HEK293 (cell line): ENCODE data around the gene GHRH.

ENCODE experiments used
- CTCF ChIA-PET: fragments of 350-600 bp; formaldehyde crosslinking; extraction: SDS; loops from one replicate; lab custom pipeline; 2021; ENCODE audit warnings: antibody characterized with exemption; lab: Yijun Ruan, JAX
- POLR2A ChIA-PET: fragments of 300-600 bp; formaldehyde crosslinking; extraction: SDS; loops from one replicate; lab custom pipeline; 2020; ENCODE audit warnings: antibody characterized with exemption, inconsistent platforms; lab: Yijun Ruan, JAX
- H3K27ac ChIP-seq: fragments of 200-500 bp; sonication (Bioruptor generic); 2 replicates; pipeline ENCODE4 v1.5.1; 2014; ENCODE audit warnings: low read depth, low read length, control low read depth, inconsistent platforms; ENCODE audit errors: extremely low read depth
- H3K36me3 ChIP-seq, 2 experiments: fragments of 200-500 bp in 1 of 2; sonication (Bioruptor generic) in 1 of 2; 1 replicate in 1 of 2; 2 replicates in 1 of 2; pipeline ENCODE4 v1.5.1; 2014 to 2017; ENCODE audit warnings: inconsistent platforms in 2 of 2, low read length in 2 of 2; ENCODE audit not compliant: control insufficient read depth in 2 of 2, insufficient read depth in 1 of 2
- H3K4me1 ChIP-seq: fragments of 200-500 bp; sonication (Bioruptor generic); 2 replicates; pipeline ENCODE4 v1.5.1; 2014; ENCODE audit warnings: mild to moderate bottlenecking, low read length, inconsistent platforms; ENCODE audit not compliant: control insufficient read depth, insufficient read depth
- H3K4me3 ChIP-seq: 2 replicates; pipeline ENCODE4 v1.5.1; 2011; ENCODE audit warnings: low read depth, mild to moderate bottlenecking, control low read depth, low read length, moderate library complexity
- H3K9me3 ChIP-seq: fragments of 200-500 bp; sonication (Bioruptor generic); 2 replicates; pipeline ENCODE4 v1.5.1; 2014; ENCODE audit warnings: low read depth, low read length, inconsistent platforms; ENCODE audit not compliant: control insufficient read depth, insufficient read depth
- BCL11A ChIP-seq: fragments of 450-650 bp; formaldehyde crosslinking; IDR thresholded peaks from 2 replicates; pipeline ENCODE4 v1.5.1; 2016; ENCODE audit warnings: low read depth, missing biosample characterization, missing genetic modification characterization
- YY2 ChIP-seq: fragments of 450-650 bp; formaldehyde crosslinking; IDR thresholded peaks from 2 replicates; pipeline ENCODE4 v1.5.1; 2016; ENCODE audit warnings: missing biosample characterization, missing genetic modification characterization
- ZBTB17 ChIP-seq: fragments of 450-650 bp; formaldehyde crosslinking; IDR thresholded peaks from 2 replicates; pipeline ENCODE4 v1.5.1; 2016; ENCODE audit warnings: missing biosample characterization, missing genetic modification characterization
- ZEB2 ChIP-seq: fragments of 450-650 bp; formaldehyde crosslinking; IDR thresholded peaks from 2 replicates; pipeline ENCODE4 v1.5.1; 2016; ENCODE audit warnings: missing biosample characterization, missing genetic modification characterization
- ZFP3 ChIP-seq: fragments of 450-650 bp; formaldehyde crosslinking; IDR thresholded peaks from 2 replicates; pipeline ENCODE4 v1.5.1; 2016; ENCODE audit warnings: low read depth, missing biosample characterization, missing genetic modification characterization
- ZNF140 ChIP-seq: fragments of 450-650 bp; formaldehyde crosslinking; IDR thresholded peaks from 2 replicates; pipeline ENCODE4 v1.5.1; 2016; ENCODE audit warnings: missing biosample characterization, missing genetic modification characterization
- ZNF23 ChIP-seq: fragments of 450-650 bp; formaldehyde crosslinking; IDR thresholded peaks from 2 replicates; pipeline ENCODE4 v1.5.1; 2016; ENCODE audit warnings: missing biosample characterization, missing genetic modification characterization, borderline replicate concordance
- ZNF24 ChIP-seq: fragments of 450-650 bp; formaldehyde crosslinking; IDR thresholded peaks from 2 replicates; pipeline ENCODE4 v1.5.1; 2016; ENCODE audit warnings: missing biosample characterization, missing genetic modification characterization
- ZNF266 ChIP-seq: fragments of 450-650 bp; formaldehyde crosslinking; IDR thresholded peaks from 2 replicates; pipeline ENCODE4 v1.5.1; 2016; ENCODE audit warnings: missing biosample characterization, missing genetic modification characterization, low read depth
- ZNF654 ChIP-seq: fragments of 450-650 bp; formaldehyde crosslinking; IDR thresholded peaks from 2 replicates; pipeline ENCODE4 v1.5.1; 2016; ENCODE audit warnings: low read depth, missing biosample characterization, missing genetic modification characterization
- ZNF677 ChIP-seq: fragments of 450-650 bp; IDR thresholded peaks from 2 replicates; pipeline ENCODE4 v1.5.0; 2018; ENCODE audit warnings: missing biosample characterization, mild to moderate bottlenecking, missing genetic modification characterization, moderate library complexity
- ZNF792 ChIP-seq: fragments of 450-650 bp; formaldehyde crosslinking; IDR thresholded peaks from 2 replicates; pipeline ENCODE4 v1.5.1; 2016; ENCODE audit warnings: missing biosample characterization, missing genetic modification characterization
- TF ChIP-seq, protein P1 (sequence below): fragments of 450-650 bp; formaldehyde crosslinking; IDR thresholded peaks from 2 replicates; pipeline ENCODE4 v1.5.1; 2016; ENCODE audit warnings: missing biosample characterization, missing genetic modification characterization
- TF ChIP-seq, protein P2 (sequence below): fragments of 450-650 bp; formaldehyde crosslinking; IDR thresholded peaks from 2 replicates; pipeline ENCODE4 v1.5.1; 2016; ENCODE audit warnings: missing biosample characterization, missing genetic modification characterization

The GHRH gene

DNA sequence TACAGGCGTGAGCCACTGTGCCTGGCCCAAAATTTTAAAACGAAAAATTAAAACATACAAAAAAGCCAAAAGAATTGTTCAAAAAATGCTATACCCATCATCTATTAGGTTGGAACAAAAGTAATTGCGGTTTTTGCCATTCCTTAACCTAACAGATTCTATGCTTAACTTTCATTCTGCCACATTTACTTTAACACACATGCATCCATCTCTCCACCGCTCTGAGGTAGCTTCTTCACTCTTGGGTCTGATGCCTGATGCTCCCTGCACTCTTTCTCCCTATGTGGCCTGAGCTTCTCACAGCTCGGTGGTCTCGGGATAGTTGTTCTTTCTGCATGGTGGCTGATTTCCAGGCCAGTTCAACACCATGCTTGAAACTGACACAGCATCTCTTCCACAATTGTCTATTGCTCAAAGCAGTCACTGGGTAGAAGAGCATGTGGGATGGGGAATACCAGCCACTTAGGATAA is 23.1 kb upstream of the GHRH start:
- H3K27ac ChIP-seq, result no peak overlapping the region
- H3K4me3 ChIP-seq, result no peak overlapping the region
- 0 out of 2 replicates have a peak, but pooled peaks have one; percentile 29 for TF ChIP-seq ZBTB17 (tag by site-specific recombination)
- no peak for TF ChIP-seq BCL11A (tag by site-specific recombination)
- H3K9me3 ChIP-seq, result no peaks in the 10 kb centered on the region
- H3K36me3 ChIP-seq, result no peaks in the 10 kb centered on the region
- ChIA-PET CTCF (interaction anchor here (1.4 to 3.1 kb wide), 3 partner anchors 15 to 250 kb away, joined by 3 to 17 read pairs (median 12); no protein-coding TSS in a partner anchor), POLR2A (interaction anchor here (0.5 to 0.6 kb wide), 2 partner anchors 8 to 61 kb away, joined by 3 read pairs; partner anchors contain the start of gene SRC)
- no peaks in the 10 kb centered on the region for H3K4me1 ChIP-seq

DNA sequence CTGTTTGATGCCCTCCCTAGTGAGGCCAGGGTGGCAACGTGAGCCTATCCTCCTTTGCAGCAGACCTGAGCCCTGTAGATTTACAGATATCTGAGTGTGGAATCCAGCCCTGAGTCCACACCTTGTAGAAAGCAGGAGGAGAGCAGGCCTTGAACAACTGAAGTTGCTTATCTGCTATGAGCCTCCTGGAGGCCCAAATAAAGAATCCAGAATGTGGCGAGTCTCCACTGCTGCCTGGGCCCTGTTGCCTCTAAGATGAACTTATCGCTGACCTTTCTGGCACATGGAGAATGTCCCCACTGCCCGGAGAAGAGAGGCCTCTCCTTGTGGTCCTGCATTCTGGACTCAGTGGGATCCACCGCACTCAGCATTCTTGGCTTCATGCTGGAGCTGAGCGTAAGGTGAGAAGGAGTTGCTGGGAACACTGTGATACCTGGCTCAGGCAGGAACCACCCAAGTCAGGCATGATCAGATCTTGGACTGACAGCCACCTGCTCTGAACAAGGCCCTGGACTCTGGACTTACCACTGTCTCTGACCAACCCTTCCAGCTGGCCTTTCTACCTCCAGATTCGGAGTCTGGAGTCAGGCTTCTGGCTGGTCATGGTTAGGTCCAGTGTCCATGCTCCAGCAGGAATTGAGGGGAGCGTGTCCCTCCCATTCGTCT is 22.0 kb upstream of the GHRH start:
- H3K9me3 ChIP-seq, result no peaks in the 10 kb centered on the region
- TF ChIP-seq YY2 (tag by site-specific recombination) (no peak), ZNF23 (no peak), ZNF792 (tag by site-specific recombination) (no peak), ZNF266 (tag by site-specific recombination) (no peak), ZNF24 (tag by site-specific recombination) (no peak), ZNF140 (tag by site-specific recombination) (no peak), ZEB2 (tag by site-specific recombination) (no peak), ZFP3 (tag by site-specific recombination) (no peak)
- TF ChIP-seq, protein P1, sequence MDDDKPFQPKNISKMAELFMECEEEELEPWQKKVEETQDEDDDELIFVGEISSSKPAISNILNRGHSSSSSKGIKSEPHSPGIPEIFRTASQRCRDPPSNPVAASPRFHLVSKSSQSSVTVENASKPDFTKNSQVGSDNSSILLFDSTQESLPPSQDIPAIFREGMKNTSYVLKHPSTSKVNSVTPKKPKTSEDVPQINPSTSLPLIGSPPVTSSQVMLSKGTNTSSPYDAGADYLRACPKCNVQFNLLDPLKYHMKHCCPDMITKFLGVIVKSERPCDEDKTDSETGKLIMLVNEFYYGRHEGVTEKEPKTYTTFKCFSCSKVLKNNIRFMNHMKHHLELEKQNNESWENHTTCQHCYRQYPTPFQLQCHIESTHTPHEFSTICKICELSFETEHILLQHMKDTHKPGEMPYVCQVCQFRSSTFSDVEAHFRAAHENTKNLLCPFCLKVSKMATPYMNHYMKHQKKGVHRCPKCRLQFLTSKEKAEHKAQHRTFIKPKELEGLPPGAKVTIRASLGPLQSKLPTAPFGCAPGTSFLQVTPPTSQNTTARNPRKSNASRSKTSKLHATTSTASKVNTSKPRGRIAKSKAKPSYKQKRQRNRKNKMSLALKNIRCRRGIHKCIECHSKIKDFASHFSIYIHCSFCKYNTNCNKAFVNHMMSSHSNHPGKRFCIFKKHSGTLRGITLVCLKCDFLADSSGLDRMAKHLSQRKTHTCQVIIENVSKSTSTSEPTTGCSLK, result no peak
- TF ChIP-seq, all 188 proteins: peak for 0
- no peak overlapping the region for H3K27ac ChIP-seq
- H3K4me3 ChIP-seq, result no peak overlapping the region
- H3K4me1 ChIP-seq, result no peaks in the 10 kb centered on the region
- ChIA-PET CTCF (interaction anchor here (1.9 to 3.1 kb wide), 2 partner anchors 14 to 102 kb away, joined by 11 to 17 read pairs; no protein-coding TSS in a partner anchor), POLR2A (no interaction called here)
- no peaks in the 10 kb centered on the region for H3K36me3 ChIP-seq

GRCh38 chr20:37282556-37282955 is 20.9 kb upstream of the GHRH start:
- Histone ChIP-seq H3K4me3 (no peak overlapping the region), H3K9me3 (no peaks in the 10 kb centered on the region), H3K4me1 (no peaks in the 10 kb centered on the region), H3K36me3 (no peaks in the 10 kb centered on the region), H3K27ac (no peak overlapping the region)
- CTCF ChIA-PET, result interaction anchor here (0.7 to 3.1 kb wide), 7 partner anchors 13 to 253 kb away, joined by 3 to 17 read pairs (median 5); no protein-coding TSS in a partner anchor
- POLR2A ChIA-PET, result no interaction called here
- TF ChIP-seq, protein P2, sequence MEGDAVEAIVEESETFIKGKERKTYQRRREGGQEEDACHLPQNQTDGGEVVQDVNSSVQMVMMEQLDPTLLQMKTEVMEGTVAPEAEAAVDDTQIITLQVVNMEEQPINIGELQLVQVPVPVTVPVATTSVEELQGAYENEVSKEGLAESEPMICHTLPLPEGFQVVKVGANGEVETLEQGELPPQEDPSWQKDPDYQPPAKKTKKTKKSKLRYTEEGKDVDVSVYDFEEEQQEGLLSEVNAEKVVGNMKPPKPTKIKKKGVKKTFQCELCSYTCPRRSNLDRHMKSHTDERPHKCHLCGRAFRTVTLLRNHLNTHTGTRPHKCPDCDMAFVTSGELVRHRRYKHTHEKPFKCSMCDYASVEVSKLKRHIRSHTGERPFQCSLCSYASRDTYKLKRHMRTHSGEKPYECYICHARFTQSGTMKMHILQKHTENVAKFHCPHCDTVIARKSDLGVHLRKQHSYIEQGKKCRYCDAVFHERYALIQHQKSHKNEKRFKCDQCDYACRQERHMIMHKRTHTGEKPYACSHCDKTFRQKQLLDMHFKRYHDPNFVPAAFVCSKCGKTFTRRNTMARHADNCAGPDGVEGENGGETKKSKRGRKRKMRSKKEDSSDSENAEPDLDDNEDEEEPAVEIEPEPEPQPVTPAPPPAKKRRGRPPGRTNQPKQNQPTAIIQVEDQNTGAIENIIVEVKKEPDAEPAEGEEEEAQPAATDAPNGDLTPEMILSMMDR (tag by site-specific recombination), result peak; percentile 30; the same call in 1 of the 2 replicates
- TF ChIP-seq ZNF677 (tag by site-specific recombination) (no peak), ZNF654 (tag by site-specific recombination) (peak; percentile 56)
